Retinal pigment epithelial cell (primary cell): Measurements from ENCODE around the gene PRRT2.

Experiments
- DNase-seq: peaks from one replicate; pipeline ENCODE4 v3.0.0-alpha.2; 2010; ENCODE audit warnings: low read depth
- H3K4me3 ChIP-seq: 2 replicates; pipeline ENCODE4 v1.5.1; 2011; ENCODE audit warnings: mild to moderate bottlenecking, low read length, control low read depth, moderate library complexity
- TF ChIP-seq, protein P1 (sequence below): conservative IDR thresholded peaks from 2 replicates; pipeline ENCODE4 v1.5.1; 2011; ENCODE audit warnings: low read depth, low read length, control low read depth, inconsistent platforms

PRRT2 gene

DNA sequence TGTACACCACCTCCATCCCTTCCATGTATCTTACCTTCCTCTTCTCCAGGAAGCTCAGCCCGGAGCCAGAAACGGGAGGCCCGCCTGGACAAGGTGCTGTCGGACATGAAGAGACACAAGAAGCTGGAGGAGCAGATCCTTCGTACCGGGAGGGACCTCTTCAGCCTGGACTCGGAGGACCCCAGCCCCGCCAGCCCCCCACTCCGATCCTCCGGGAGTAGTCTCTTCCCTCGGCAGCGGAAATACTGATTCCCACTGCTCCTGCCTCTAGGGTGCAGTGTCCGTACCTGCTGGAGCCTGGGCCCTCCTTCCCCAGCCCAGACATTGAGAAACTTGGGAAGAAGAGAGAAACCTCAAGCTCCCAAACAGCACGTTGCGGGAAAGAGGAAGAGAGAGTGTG, 7.5 kb downstream of the PRRT2 start:
- TF ChIP-seq, protein P1, sequence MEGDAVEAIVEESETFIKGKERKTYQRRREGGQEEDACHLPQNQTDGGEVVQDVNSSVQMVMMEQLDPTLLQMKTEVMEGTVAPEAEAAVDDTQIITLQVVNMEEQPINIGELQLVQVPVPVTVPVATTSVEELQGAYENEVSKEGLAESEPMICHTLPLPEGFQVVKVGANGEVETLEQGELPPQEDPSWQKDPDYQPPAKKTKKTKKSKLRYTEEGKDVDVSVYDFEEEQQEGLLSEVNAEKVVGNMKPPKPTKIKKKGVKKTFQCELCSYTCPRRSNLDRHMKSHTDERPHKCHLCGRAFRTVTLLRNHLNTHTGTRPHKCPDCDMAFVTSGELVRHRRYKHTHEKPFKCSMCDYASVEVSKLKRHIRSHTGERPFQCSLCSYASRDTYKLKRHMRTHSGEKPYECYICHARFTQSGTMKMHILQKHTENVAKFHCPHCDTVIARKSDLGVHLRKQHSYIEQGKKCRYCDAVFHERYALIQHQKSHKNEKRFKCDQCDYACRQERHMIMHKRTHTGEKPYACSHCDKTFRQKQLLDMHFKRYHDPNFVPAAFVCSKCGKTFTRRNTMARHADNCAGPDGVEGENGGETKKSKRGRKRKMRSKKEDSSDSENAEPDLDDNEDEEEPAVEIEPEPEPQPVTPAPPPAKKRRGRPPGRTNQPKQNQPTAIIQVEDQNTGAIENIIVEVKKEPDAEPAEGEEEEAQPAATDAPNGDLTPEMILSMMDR = peak; percentile 26
- DNase-seq = no peak
- H3K4me3 ChIP-seq = no peak overlapping the region

DNA sequence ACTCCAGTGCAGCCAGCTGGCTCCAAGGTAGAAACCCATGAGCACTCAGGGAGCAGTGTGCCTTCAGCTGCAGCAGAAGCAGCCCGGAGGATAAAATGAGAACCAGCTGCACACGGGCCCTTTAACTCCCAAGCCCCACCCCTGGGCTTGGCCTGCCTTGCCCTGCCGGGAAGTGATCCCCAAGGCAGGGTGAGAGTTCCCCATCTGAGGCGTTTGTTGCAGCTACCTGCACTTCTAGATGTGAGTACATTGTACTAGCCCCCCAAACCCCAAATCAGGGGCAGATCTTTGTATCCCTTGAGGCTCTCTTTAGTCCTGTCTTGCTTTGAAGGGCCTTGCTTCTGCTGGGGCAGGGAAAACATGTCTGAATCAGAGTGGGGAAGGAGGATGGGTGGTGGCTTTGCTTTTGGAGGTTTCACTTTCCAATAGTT, 8.3 kb downstream of the PRRT2 start, which contains the start of gene MVP:
Gene MVP (plus strand): TSS at position 192 of the 431 bp plus-strand sequence. CDS start 10,088 bp downstream, outside the sequence.
- H3K4me3 ChIP-seq = peak within 1 kb of the TSS; percentile 90
- DNase-seq = no peak
- TF ChIP-seq, protein P1 = no peak

DNA sequence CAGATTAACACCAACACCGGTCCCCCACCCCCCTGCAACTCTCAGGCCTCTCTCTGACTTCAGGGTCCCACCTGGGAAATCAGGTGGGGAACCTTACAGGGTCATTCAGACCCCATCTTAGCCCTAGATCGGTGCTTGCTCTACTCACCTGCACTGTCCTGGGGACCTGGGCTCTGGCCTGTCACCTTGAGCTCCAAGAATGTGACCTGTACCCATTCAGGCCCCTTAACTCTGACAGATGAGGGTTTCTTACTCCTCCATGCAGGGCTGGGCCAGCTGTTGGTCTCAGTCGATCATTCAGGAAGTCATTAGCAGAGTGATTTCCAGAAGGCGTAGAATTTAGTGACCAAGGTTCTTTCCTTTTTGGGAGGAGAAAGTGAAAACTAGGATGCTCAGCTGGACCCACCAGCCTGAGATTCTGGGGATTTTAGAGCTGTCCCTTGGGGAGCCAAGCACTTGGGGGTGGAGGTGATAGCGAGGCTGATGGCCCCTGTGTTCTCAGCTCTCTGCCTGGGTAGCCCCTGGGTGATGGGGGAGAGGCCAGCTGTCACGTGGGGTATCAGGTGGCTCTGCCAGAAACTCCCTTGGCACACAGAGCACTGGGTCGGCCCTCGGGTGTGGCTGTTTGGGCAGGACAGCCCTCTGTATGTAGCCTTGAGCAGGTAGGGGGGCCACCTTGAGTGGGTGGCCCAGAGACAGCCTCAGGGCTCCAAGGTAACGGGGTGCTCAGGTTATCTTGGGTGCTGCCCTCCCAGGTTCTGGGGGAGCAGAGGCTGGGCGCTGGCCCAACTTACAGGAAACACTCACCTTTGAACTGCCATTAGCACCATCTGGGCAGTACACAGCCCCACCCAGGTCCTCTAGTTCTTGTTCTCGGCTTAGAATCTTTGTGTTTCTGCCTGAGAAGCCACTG, 9.0 kb downstream of the PRRT2 start:
- H3K4me3 ChIP-seq = peak overlapping the region; percentile 90
- TF ChIP-seq, protein P1 = no peak
- DNase-seq = no peak

DNA sequence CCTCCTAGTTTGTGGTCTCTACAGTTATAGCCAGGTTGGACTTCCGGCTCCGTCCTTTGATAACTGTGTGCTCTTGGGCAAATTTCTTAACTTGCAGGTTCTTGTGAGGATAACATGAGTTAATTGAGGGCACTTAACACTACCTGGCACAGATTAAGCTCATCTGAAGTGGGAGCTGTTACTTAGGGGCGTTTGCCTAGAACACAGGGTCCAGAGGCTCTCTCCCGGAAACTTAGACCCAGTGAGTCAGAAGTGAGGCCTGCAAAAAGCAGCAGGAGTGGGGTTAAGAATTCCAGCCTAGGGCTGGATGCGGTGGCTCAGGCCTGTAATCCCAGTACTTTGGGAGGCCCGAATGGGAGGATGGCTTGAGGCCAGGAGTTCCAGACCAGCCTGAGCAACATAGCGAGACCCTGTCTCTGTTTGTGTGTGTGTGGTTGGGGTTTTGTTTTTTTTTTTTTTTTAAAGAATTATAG, 9.7 kb downstream of the PRRT2 start:
- peak overlapping the region; percentile 90 for H3K4me3 ChIP-seq
- DNase-seq = peak; percentile 76
- TF ChIP-seq, protein P1 = no peak

DNA sequence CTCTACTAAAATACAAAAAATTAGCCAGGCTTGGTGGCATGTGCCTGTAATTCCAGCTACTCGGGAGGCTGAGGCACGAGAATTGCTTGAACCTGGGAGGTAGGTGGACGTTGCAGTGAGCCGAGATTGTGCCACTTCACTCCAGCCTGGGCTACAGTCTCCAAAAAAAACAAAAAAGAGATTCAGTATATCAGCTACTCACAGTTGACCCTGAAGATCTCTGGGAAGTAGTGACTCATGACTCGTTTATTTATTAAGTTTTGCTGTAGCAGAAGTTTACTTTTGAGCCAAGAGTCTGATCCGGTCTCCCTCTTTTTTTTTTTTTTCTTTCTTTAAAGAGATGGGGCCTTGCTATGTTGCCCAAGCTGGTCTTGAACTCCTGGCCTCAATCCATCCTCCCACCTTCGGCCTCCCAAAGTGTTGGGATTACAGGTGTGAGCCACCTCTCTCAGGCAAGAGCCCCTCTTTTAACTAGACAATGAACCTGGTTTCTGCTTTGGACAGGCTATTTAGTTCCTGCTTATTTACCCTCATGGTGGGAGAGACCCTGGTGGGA, 12.7 kb downstream of the PRRT2 start:
- H3K4me3 ChIP-seq = no peak overlapping the region
- DNase-seq = no peak
- TF ChIP-seq, protein P1 = no peak

DNA sequence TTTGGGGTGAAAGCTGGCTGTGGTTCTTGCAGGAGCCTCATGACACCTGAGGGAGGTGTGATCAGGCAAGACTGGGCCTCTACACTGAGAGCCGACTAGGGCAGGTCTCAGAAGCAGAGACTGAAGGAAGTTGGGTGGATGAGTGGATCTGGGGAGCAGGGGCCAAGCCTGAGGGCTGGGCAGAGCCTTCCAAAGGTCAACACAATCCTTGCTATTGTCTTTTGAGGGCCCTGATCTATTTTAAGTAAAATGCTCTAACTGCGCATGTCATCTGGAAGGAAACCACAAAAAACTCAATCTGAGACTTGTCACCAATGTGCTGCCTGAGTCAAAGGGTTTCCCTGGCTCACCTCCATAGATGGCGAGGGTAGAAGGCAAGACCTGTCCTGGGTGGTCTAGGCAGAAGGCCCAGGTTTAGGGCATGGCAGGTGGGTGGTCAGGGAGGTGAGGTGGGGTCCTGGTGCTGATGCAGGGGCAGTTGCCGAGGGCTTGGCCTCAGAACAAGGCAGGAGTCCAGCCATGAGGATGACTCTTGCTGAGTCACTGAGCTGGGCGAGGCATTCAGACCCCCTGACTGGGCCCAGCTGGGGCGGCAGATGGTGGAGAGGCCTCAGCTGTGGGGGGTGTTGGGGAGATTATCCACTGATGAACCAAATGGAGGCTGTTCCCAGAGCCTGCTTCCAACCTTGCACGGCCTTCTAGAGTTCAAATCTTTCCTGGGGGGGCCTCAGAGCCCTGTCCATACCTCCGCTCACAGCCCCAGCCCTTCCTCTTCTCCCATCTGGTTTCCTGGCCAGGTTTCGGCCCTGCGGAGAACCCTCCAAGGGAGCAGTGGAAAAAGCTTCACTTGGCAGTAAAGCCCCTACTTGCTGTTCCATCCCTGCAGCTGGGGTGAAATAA, 13.4 kb downstream of the PRRT2 start:
- DNase-seq = no peak
- TF ChIP-seq, protein P1 = no peak
- H3K4me3 ChIP-seq = no peak overlapping the region
